HepG2 (cell line): ENCODE measurements around the gene METTL23. TPM values are rescaled to one million over a fixed set of nuclear protein-coding genes. Genes with fewer than 3 reads are reported as not detected.

ENCODE experiments used
- ARID5B ChIP-seq: IDR thresholded peaks from 2 replicates; pipeline ENCODE4 v1.4.0; 2020; ENCODE audit warnings: mild to moderate bottlenecking, missing genetic modification reagents
- CEBPZ ChIP-seq: IDR thresholded peaks from 2 replicates; pipeline ENCODE4 v1.6.1; 2012; ENCODE audit warnings: low read length, improper control_type of control experiment
- DDIT3 ChIP-seq: sonication (generic); formaldehyde crosslinking; IDR thresholded peaks from 2 replicates; pipeline ENCODE4 v1.4.0; 2020; ENCODE audit warnings: mild to moderate bottlenecking, missing genetic modification reagents
- ESRRA ChIP-seq: sonication (generic); formaldehyde crosslinking; IDR thresholded peaks from 2 replicates; pipeline ENCODE4 v1.5.1; 2020; ENCODE audit warnings: mild to moderate bottlenecking, low read depth, missing genetic modification reagents
- HDAC6 ChIP-seq: fragments of 200-600 bp; sonication (generic); IDR thresholded peaks from 2 replicates; pipeline ENCODE4 v1.7.0; 2017; ENCODE audit warnings: mild to moderate bottlenecking, antibody characterized with exemption, low read length, low read depth
- HNRNPH1 ChIP-seq: fragments of 200-400 bp; formaldehyde crosslinking; optimal IDR thresholded peaks from 2 replicates; pipeline ENCODE3; 2017; ENCODE audit warnings: mild to moderate bottlenecking, low read depth, low read length
- IKZF4 ChIP-seq: sonication (generic); formaldehyde crosslinking; IDR thresholded peaks from 2 replicates; pipeline ENCODE4 v1.5.1; 2020; ENCODE audit warnings: borderline replicate concordance, mild to moderate bottlenecking, low read depth, missing genetic modification reagents; ENCODE audit errors: not compliant biosample characterization
- MEIS1 ChIP-seq: sonication (generic); formaldehyde crosslinking; IDR thresholded peaks from 2 replicates; pipeline ENCODE4 v1.9.0; 2021; ENCODE audit warnings: mild to moderate bottlenecking, missing genetic modification reagents, moderate library complexity, borderline replicate concordance
- NFIC ChIP-seq: IDR thresholded peaks from 2 replicates; pipeline ENCODE4 v1.6.1; 2012; ENCODE audit warnings: mild to moderate bottlenecking, low read length, inconsistent platforms
- PAF1 ChIP-seq: IDR thresholded peaks from 2 replicates; pipeline ENCODE4 v1.6.1; 2016; ENCODE audit warnings: missing genetic modification reagents, missing compliant biosample characterization
- PHB2 ChIP-seq: fragments of 450-650 bp; IDR thresholded peaks from 2 replicates; pipeline ENCODE4 v1.6.1; 2018; ENCODE audit not compliant: partially characterized antibody
- SAFB2 ChIP-seq: sonication (generic); formaldehyde crosslinking; IDR thresholded peaks from 2 replicates; pipeline ENCODE4 v1.5.1; 2020; ENCODE audit warnings: missing genetic modification reagents, low read depth, mild to moderate bottlenecking, borderline replicate concordance
- TEF ChIP-seq: sonication (generic); formaldehyde crosslinking; IDR thresholded peaks from 2 replicates; pipeline ENCODE4 v1.5.0; 2020; ENCODE audit warnings: missing genetic modification reagents
- TFDP2 ChIP-seq: sonication (generic); formaldehyde crosslinking; IDR thresholded peaks from 2 replicates; pipeline ENCODE4 v1.4.0; 2020; ENCODE audit warnings: missing genetic modification reagents
- ZMAT5 ChIP-seq: sonication (generic); formaldehyde crosslinking; IDR thresholded peaks from 2 replicates; pipeline ENCODE4 v1.5.0; 2020; ENCODE audit warnings: mild to moderate bottlenecking, low read depth, missing genetic modification reagents, borderline replicate concordance
- ZNF484 ChIP-seq: sonication (generic); formaldehyde crosslinking; IDR thresholded peaks from 2 replicates; pipeline ENCODE4 v1.5.1; 2020; ENCODE audit warnings: mild to moderate bottlenecking, low read depth, missing genetic modification reagents, borderline replicate concordance
- ZNF543 ChIP-seq: sonication (generic); formaldehyde crosslinking; IDR thresholded peaks from 2 replicates; pipeline ENCODE4 v1.4.0; 2020; ENCODE audit warnings: mild to moderate bottlenecking, missing genetic modification reagents
- ZNF549 ChIP-seq: sonication (generic); formaldehyde crosslinking; IDR thresholded peaks from 2 replicates; pipeline ENCODE4 v1.5.0; 2020; ENCODE audit warnings: missing genetic modification reagents
- polyA plus RNA-seq, 8 experiments: library from polyadenylated mRNA; depleted of rRNA in 3 of 8; stranded (reverse) in 7 of 8; unstranded in 1 of 8; fragments of >200 nt; fragmentation: Illumina TruSeq in 4 of 8; extraction: Trizol in 4 of 8; gene quantifications; 2 replicates each; pipeline versions ENCODE4 v1.2.1 to v1.2.3, GENCODE V29; 2011 to 2016; ENCODE audit warnings: low read depth in 4 of 8, missing spikeins in 1 of 8, mixed read lengths in 1 of 8; ENCODE audit not compliant: insufficient read depth in 1 of 8
- total RNA-seq, 5 experiments: library from RNA; depleted of rRNA; stranded (reverse); fragments of >200 nt; fragmentation: Illumina TruSeq; extraction: Trizol; gene quantifications; 2 replicates each; pipeline ENCODE4 v1.2.3, GENCODE V29; 2016; ENCODE audit warnings: low read depth in 1 of 5

Gene METTL23
- total and polyA plus RNA-seq, 2 of the 13 experiments (the other 11 are each of a cell fraction or from before 2014, with no cell fraction given), result 39.9 to 104 TPM

GRCh38 chr17:76726776-76727718, at the start of gene METTL23 (continued):
- no peak for TF ChIP-seq CEBPZ
- no peak for TF ChIP-seq HDAC6
- peak; percentile 70 for TF ChIP-seq TFDP2 (CRISPR knock-in tag)
- no peak for TF ChIP-seq ZNF543 (CRISPR knock-in tag)
- TF ChIP-seq ZNF484, result peak; percentile 74; the same call in 1 of the 2 replicates
- peak; percentile 12 for TF ChIP-seq IKZF4 (CRISPR knock-in tag)
- no peak for TF ChIP-seq TEF (CRISPR knock-in tag)
- no peak for TF ChIP-seq PAF1 (CRISPR knock-in tag)
- no peak for TF ChIP-seq DDIT3 (CRISPR knock-in tag)
- no peak; the same call in 1 of the 2 replicates for TF ChIP-seq ZMAT5 (CRISPR knock-in tag)
- TF ChIP-seq PHB2, result no peak
- peak; percentile 52; the same call in 1 of the 2 replicates for TF ChIP-seq ESRRA (CRISPR knock-in tag)
- TF ChIP-seq MEIS1, result peak; percentile 69; the same call in 1 of the 2 replicates
- no peak for TF ChIP-seq HNRNPH1
- TF ChIP-seq SAFB2 (CRISPR knock-in tag), result peak; percentile 79; the same call in 1 of the 2 replicates
- TF ChIP-seq ARID5B (CRISPR knock-in tag), result no peak
- TF ChIP-seq NFIC, result no peak; the same call in 1 of the 2 replicates
- TF ChIP-seq ZNF549 (CRISPR knock-in tag), result no peak
